Choroid plexus epithelial cell (primary cell): Measurements from ENCODE around the gene RSRC1.

Source experiments
- DNase-seq: peaks from one replicate; pipeline ENCODE4 v3.0.0-alpha.2; 2010; ENCODE audit warnings: low read depth
- H3K4me3 ChIP-seq: 2 replicates; pipeline ENCODE4 v1.5.1; 2011; ENCODE audit warnings: low read depth, mild to moderate bottlenecking, control low read depth, low read length, moderate library complexity
- CTCF ChIP-seq: conservative IDR thresholded peaks from 2 replicates; pipeline ENCODE4 v1.5.1; 2011; ENCODE audit warnings: low read depth, mild to moderate bottlenecking, control low read depth, inconsistent platforms, low read length, moderate library complexity

Gene RSRC1

GRCh38 chr3:158095111-158095813 is 14.6 kb upstream of the RSRC1 start:
- no peak for TF ChIP-seq CTCF
- no peak overlapping the region for H3K4me3 ChIP-seq
- no peak for DNase-seq

DNA sequence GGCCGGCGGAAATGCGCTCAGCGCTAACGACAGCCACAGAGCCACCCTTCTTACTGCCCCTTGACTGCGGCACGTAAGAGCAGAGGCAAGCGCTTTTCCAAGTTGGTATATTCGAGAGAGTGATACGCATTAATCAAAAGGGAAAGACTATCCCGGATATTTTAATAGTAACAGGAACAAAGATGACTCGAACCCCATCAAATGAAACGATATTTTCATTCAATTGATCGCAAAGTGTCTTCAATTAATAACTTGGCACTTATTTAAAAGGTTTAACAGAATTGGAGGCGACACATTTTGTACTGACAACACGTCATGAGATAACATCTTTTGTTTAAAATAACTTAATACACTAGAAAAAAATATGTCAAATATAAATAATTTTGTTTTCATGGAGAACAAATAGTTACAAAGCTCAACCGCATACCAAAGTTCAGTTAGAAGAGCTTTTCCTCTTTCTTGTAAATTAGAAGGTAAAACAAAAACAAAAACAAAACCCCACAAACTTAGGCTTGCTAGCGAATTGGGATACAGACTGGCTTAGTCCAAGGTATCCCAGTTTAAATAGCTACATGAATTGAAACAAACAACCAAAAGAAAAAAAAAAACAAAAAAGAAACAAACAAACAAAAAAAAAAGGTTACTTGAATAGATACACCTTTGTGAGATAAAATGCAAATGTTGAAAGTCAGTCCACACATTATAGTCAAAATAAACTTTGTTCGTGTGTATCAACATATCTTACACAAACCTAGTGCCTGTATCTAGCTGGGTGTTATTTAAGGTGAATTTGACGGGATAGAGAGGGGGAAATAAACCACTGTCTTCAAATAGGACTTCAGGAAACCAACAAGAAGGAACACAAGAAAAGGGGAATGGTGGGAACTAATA is 13.8 kb upstream of the RSRC1 start:
- no peak for DNase-seq
- no peak overlapping the region for H3K4me3 ChIP-seq
- TF ChIP-seq CTCF: no peak

DNA sequence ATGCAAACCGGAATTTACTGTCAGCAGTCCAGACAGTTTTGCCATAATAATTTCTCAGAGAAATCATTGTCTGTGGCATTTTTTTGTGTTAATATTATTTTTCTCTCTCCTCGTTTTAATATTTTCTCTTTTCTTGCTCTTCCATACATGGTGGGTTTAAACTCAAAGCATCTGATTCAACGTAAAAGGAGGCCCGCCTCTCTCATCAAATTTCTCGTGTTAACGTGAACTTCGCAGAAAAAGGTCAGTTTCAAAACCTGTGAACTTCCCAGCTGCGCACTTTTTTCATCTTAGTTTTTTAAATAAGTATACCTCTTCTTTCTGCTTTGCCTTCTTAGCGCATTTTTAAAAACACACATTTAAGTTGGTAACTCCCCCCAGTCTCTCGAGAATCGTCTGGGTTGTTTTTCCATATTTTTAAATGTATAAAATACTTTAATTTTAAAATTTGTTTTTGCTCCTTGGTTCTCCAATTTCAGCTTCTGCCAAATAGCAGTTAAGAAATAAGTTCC is 12.8 kb upstream of the RSRC1 start:
- no peak overlapping the region for H3K4me3 ChIP-seq
- no peak for DNase-seq
- TF ChIP-seq CTCF: no peak

DNA sequence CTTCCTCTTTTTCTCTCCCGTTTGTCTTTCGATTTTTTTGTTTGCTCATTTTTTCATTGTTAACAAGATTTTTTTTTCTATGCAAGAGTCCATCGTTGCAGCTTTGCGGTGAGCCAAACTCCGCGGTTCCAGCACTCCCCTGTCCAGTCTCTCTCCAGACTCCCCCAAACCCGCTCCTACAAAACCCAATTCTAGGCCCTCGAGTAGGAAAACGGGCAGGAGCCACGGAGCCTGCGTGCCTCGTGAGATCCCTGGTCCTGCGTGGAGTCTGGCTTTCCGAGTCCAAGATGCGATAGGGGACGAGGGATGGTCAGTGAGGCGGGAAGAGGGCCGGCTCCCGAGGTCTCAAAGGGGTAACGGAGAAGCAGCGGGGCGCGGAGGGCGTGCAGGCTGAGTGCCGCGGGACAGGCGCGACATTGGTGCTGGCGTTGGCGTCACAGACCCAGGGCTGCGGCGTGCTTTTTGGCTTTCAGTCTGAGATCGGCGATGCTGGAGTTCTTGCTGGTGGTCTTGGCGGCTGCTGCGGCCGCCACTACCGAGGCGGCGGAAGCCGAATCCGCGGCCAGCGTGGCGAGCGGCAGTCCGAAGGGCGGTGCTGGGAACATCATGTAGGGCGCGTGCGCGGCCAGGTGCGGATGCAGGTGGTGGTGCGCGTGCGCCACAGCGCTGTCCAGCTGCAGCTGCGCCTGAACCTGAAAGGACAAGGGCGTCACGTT is 12.1 kb upstream of the RSRC1 start:
- H3K4me3 ChIP-seq: peak overlapping the region; percentile 54
- TF ChIP-seq CTCF: no peak
- DNase-seq: peak; percentile 54

GRCh38 chr3:158098309-158098639 is 11.6 kb upstream of the RSRC1 start:
- H3K4me3 ChIP-seq: peak overlapping the region; percentile 54
- no peak for DNase-seq
- TF ChIP-seq CTCF: no peak

GRCh38 chr3:158098834-158099424 is 11.0 kb upstream of the RSRC1 start:
- DNase-seq: no peak
- no peak for TF ChIP-seq CTCF

More at GRCh38 chr3:158098834-158099424, 11.0 kb upstream of the RSRC1 start:
- H3K4me3 ChIP-seq: no peak overlapping the region
